Measurements from ENCODE around the gene SLC22A4.

SLC22A4 gene

DNA sequence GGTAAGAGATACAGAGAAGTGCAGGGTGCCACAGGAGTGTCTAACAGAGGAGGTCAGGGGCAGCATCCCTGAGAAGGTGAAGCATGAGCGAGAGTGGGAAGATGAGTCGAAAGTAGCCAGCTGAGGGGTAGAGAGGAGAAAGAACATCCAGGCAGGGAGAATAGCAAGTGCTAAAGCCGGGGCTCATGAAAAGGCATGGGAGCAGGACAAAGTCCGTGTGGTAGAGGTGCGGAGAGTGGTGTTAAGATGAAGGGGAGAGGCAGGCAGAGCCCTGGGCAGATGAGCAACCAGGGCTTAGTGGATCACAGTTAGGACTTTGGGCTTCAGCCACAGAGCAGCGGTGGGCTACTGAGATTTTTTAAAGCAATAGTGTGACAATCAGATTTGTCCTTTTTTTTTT lies 85.9 kb downstream of the SLC22A4 start:
- H3K36me3 ChIP-seq (replicated peaks), result no peaks in the 10 kb centered on the region
- no peaks in the 10 kb centered on the region for H3K27me3 ChIP-seq (replicated peaks)
- in situ Hi-C loops (cut with HindIII; ENCODE audit: low pct_ligation_motif_present, low sequenced_read_pairs), result no loop called here
- TF ChIP-seq, protein P1, sequence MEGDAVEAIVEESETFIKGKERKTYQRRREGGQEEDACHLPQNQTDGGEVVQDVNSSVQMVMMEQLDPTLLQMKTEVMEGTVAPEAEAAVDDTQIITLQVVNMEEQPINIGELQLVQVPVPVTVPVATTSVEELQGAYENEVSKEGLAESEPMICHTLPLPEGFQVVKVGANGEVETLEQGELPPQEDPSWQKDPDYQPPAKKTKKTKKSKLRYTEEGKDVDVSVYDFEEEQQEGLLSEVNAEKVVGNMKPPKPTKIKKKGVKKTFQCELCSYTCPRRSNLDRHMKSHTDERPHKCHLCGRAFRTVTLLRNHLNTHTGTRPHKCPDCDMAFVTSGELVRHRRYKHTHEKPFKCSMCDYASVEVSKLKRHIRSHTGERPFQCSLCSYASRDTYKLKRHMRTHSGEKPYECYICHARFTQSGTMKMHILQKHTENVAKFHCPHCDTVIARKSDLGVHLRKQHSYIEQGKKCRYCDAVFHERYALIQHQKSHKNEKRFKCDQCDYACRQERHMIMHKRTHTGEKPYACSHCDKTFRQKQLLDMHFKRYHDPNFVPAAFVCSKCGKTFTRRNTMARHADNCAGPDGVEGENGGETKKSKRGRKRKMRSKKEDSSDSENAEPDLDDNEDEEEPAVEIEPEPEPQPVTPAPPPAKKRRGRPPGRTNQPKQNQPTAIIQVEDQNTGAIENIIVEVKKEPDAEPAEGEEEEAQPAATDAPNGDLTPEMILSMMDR (IDR thresholded peaks at IDR 0.05; ENCODE audit: low read depth, low read length, missing control alignments), result no peak
- H3K27ac ChIP-seq, result no peak overlapping the region
- DNase-seq, result no peak
- no peak overlapping the region for H3K4me3 ChIP-seq (ENCODE audit: low read depth, low read length)

DNA sequence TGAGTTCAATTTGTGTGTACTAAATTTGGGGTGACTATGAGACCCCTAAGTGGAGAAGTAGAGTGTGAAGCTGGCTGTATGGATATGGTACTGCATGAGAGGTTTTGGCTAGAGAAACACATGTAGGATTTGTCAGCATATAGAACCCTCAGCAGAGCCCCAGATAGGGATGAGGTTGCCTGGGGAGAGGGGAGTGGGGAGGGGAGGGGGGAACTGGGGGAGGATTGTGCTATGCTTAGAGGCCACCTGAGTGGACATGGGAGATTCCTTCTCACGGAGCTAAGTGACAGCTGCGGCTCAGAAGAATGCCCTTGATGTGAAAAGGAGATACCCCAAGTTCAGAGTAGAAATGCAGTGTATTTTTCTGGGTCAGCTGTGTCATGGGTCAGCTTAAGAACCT lies 86.5 kb downstream of the SLC22A4 start:
- Histone ChIP-seq H3K27ac (no peak overlapping the region), H3K27me3 (replicated peaks) (no peaks in the 10 kb centered on the region), H3K36me3 (replicated peaks) (no peaks in the 10 kb centered on the region), H3K4me3 (ENCODE audit: low read depth, low read length) (no peak overlapping the region)
- TF ChIP-seq, protein P1 (IDR thresholded peaks at IDR 0.05; ENCODE audit: low read depth, low read length, missing control alignments), result no peak
- in situ Hi-C loops (cut with HindIII; ENCODE audit: low pct_ligation_motif_present, low sequenced_read_pairs), result no loop called here
- no peak for DNase-seq

- in situ Hi-C loops (cut with HindIII; ENCODE audit: low pct_ligation_motif_present, low sequenced_read_pairs), result no loop called here
- H3K27ac ChIP-seq, result no peak overlapping the region
Observed at GRCh38 chr5:132381614-132382013, 87.4 kb downstream of the SLC22A4 start.

GRCh38 chr5:132383261-132383660 lies 89.1 kb downstream of the SLC22A4 start:
- TF ChIP-seq, protein P1 (IDR thresholded peaks at IDR 0.05; ENCODE audit: low read depth, low read length, missing control alignments), result no peak
- H3K36me3 ChIP-seq (replicated peaks), result no peaks in the 10 kb centered on the region
- DNase-seq, result no peak
- H3K27me3 ChIP-seq (replicated peaks), result no peaks in the 10 kb centered on the region
- no peak overlapping the region for H3K27ac ChIP-seq
- in situ Hi-C loops (cut with HindIII; ENCODE audit: low pct_ligation_motif_present, low sequenced_read_pairs), result no loop called here
- H3K4me3 ChIP-seq (ENCODE audit: low read depth, low read length), result no peak overlapping the region

More at GRCh38 chr5:132381614-132382013, 87.4 kb downstream of the SLC22A4 start:
- Histone ChIP-seq H3K4me3 (ENCODE audit: low read depth, low read length) (no peak overlapping the region), H3K36me3 (replicated peaks) (no peaks in the 10 kb centered on the region), H3K27me3 (replicated peaks) (no peaks in the 10 kb centered on the region)
- no peak for DNase-seq
- TF ChIP-seq, protein P1 (IDR thresholded peaks at IDR 0.05; ENCODE audit: low read depth, low read length, missing control alignments), result no peak

GRCh38 chr5:132383984-132384383 lies 89.8 kb downstream of the SLC22A4 start:
- H3K27ac ChIP-seq, result no peak overlapping the region
- no peak for DNase-seq
- H3K36me3 ChIP-seq (replicated peaks), result no peaks in the 10 kb centered on the region
- in situ Hi-C loops (cut with HindIII; ENCODE audit: low pct_ligation_motif_present, low sequenced_read_pairs), result no loop called here
- H3K4me3 ChIP-seq (ENCODE audit: low read depth, low read length), result no peak overlapping the region
- TF ChIP-seq, protein P1 (IDR thresholded peaks at IDR 0.05; ENCODE audit: low read depth, low read length, missing control alignments), result no peak
- H3K27me3 ChIP-seq (replicated peaks), result no peaks in the 10 kb centered on the region

- H3K36me3 ChIP-seq (replicated peaks), result no peaks in the 10 kb centered on the region
- H3K4me3 ChIP-seq (ENCODE audit: low read depth, low read length), result no peak overlapping the region
- no peaks in the 10 kb centered on the region for H3K27me3 ChIP-seq (replicated peaks)
- no peak for DNase-seq
- in situ Hi-C loops (cut with HindIII; ENCODE audit: low pct_ligation_motif_present, low sequenced_read_pairs), result no loop called here
- TF ChIP-seq, protein P1 (IDR thresholded peaks at IDR 0.05; ENCODE audit: low read depth, low read length, missing control alignments), result no peak
- no peak overlapping the region for H3K27ac ChIP-seq
Observed at GRCh38 chr5:132384506-132385050, 90.4 kb downstream of the SLC22A4 start.
